Measurements from ENCODE around the gene KRT27. TPM values are rescaled to one million over a fixed set of nuclear protein-coding genes. Genes with fewer than 3 reads are reported as not detected.
A peak's percentile ranks its signal among the peaks of the same experiment; 100 is the strongest.

The KRT27 gene, protein sequence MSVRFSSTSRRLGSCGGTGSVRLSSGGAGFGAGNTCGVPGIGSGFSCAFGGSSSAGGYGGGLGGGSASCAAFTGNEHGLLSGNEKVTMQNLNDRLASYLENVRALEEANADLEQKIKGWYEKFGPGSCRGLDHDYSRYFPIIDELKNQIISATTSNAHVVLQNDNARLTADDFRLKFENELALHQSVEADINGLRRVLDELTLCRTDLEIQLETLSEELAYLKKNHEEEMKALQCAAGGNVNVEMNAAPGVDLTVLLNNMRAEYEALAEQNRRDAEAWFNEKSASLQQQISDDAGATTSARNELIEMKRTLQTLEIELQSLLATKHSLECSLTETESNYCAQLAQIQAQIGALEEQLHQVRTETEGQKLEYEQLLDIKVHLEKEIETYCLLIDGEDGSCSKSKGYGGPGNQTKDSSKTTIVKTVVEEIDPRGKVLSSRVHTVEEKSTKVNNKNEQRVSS
- total RNA-seq (2011; cell fraction: chromatin; rRNA removed; ENCODE audit: low replicate concordance): not detected in 2 replicates
- not detected in 2 replicates for total RNA-seq (2011; cell fraction: nucleolus; rRNA removed)
- total RNA-seq (2011; cell fraction: nucleoplasm; rRNA removed): not detected in 2 replicates
- total RNA-seq (2014; rRNA removed) (not detected in 2 replicates), total RNA-seq (2014; rRNA removed; fragmentation: Illumina TruSeq; extraction: Trizol) (not detected in 2 replicates), total RNA-seq (2015; rRNA removed; fragmentation: Illumina TruSeq; extraction: Trizol) (not detected in 2 replicates), total RNA-seq (2021) (0.11 TPM in 1 of 2 replicates, not detected in the other), polyA plus RNA-seq (2011; rRNA removed) (not detected in 2 replicates), polyA plus RNA-seq (2014; fragmentation: Illumina TruSeq; extraction: Trizol) (not detected in 2 replicates), polyA plus RNA-seq (2014; fragmentation: Nextera tagmentation; extraction: Ambion mirVana) (under 1 TPM in 1 of 2 experiments, not detected in 1; 0.10 TPM), polyA plus RNA-seq (2014; rRNA removed) (not detected in 2 replicates), polyA minus RNA-seq (2011; rRNA and poly(A)+ RNA removed) (not detected in 2 replicates), Bru-seq, nascent RNA (percentile 12 among the genes with signal in this experiment), BruChase-seq, experiment 1, labeled RNA remaining after a 2-hour chase (percentile 12 among the genes with signal in this experiment), BruChase-seq, experiment 2, labeled RNA remaining after a 6-hour chase (not detected)
- not detected in 2 replicates for polyA plus RNA-seq (2011; cell fraction: cytosol; rRNA removed)
- polyA plus RNA-seq (2011; cell fraction: nucleus; rRNA removed): not detected in 2 replicates
- not detected in 2 replicates for polyA plus RNA-seq (2012)
- polyA minus RNA-seq (2011; cell fraction: cytosol; rRNA and poly(A)+ RNA removed): not detected in 2 replicates
- polyA minus RNA-seq (2011; cell fraction: nucleus; rRNA and poly(A)+ RNA removed): not detected in 2 replicates
- long read RNA-seq, experiment 1: 0 reads
- long read RNA-seq, experiment 2: 0 reads
- long read RNA-seq, experiment 3: 0 reads

DNA sequence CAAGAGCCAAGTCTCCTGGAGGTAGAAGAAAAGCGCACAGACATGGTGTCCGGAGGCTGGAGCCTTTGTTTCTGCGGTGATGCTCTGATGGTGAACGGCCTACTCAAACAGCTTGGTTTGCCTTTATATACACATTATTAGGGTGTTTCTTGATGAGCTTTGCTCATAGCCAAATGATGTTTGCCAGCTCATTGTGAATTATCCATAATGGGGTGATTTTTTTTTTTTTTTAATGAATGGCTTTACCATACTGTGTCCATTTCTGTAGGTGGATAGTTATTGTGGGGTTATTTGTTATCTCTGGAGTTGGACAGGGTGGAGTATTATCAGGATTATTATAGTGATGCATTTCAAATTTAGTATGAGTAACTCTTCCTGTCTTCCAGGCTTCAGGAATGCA, at the start of gene KRT27:
TSS of gene KRT27 (minus strand) at position 101 of the 400 bp plus-strand sequence. CDS start at position 44, 57 bp downstream.
- no peaks in the 10 kb centered on the region for H3K9me3 ChIP-seq (replicated peaks; ENCODE audit: control insufficient read depth, insufficient read depth, low read depth, low read length)
- no TSS peak for BruUV-seq (replicated peaks)
- no peak within 1 kb of the TSS for H3K4me2 ChIP-seq (ENCODE audit: insufficient read depth, low read length)
- DNase-seq (ENCODE audit: extremely low read depth in 1 of 4, low spot score in 3 of 4): no peak
- ATAC-seq: no peak
- peak within 1 kb of the TSS; percentile 47; the same call in 1 of the 2 replicates for H2AFZ ChIP-seq (ENCODE audit: low read depth, low read length)
- no peak for FAIRE-seq
- in situ Hi-C loops (cut with MboI) (no loop called here), intact Hi-C loops (cut with micrococcal nuclease) (no loop called here)
- peaks cover 0 to 6% of the 10 kb centered on the region in 2 experiments; a peak in 2 of 5 replicates for H3K27me3 ChIP-seq (ENCODE audit: control insufficient read depth in 2 of 2, insufficient read depth in 2 of 2, low read length in 2 of 2)
- H3K27ac ChIP-seq (ENCODE audit: extremely low read depth, low read depth, low read length): no peak within 1 kb of the TSS
- 47% methylated on average over 4 of the region's 4 CpGs for WGBS (ENCODE audit: insufficient coverage, low coverage, missing lambda C conversion rate)
- no peaks in the 10 kb centered on the region for H3K9me1 ChIP-seq (ENCODE audit: control insufficient read depth, insufficient read depth, low read length)
- no peaks in the 10 kb centered on the region for H3K36me3 ChIP-seq (ENCODE audit: control insufficient read depth, insufficient read depth, low read length)
- H4K20me1 ChIP-seq (replicated peaks; ENCODE audit: control insufficient read depth, insufficient read depth, low read length): no peaks in the 10 kb centered on the region
- no peak within 1 kb of the TSS for H3K9ac ChIP-seq (ENCODE audit: insufficient read depth in 1 of 2, low read depth in 2 of 2, low read length in 2 of 2)
- peaks cover 3 to 8% of the 10 kb centered on the region in 2 experiments; a peak in 1 of 5 replicates for H3K4me1 ChIP-seq (replicated peaks in 1 of 2; ENCODE audit: control insufficient read depth in 2 of 2, insufficient read depth in 2 of 2, low read length in 2 of 2)
- ChIA-PET CTCF (ENCODE audit: low intra/inter-chr PET ratio) (no interaction called here), POLR2A (no interaction called here)
- H3K79me2 ChIP-seq (ENCODE audit: control insufficient read depth, insufficient read depth, low read length): no peaks in the 10 kb centered on the region
- H3K4me3 ChIP-seq: no peak within 1 kb of the TSS
- TF ChIP-seq, protein P1, sequence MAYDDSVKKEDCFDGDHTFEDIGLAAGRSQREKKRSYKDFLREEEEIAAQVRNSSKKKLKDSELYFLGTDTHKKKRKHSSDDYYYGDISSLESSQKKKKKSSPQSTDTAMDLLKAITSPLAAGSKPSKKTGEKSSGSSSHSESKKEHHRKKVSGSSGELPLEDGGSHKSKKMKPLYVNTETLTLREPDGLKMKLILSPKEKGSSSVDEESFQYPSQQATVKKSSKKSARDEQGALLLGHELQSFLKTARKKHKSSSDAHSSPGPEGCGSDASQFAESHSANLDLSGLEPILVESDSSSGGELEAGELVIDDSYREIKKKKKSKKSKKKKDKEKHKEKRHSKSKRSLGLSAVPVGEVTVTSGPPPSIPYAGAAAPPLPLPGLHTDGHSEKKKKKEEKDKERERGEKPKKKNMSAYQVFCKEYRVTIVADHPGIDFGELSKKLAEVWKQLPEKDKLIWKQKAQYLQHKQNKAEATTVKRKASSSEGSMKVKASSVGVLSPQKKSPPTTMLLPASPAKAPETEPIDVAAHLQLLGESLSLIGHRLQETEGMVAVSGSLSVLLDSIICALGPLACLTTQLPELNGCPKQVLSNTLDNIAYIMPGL (CRISPR knock-in tag; IDR thresholded peaks at IDR 0.05): no peak
- TF ChIP-seq TEAD4 (IDR thresholded peaks at IDR 0.05; ENCODE audit: low read length): no peak
- TF ChIP-seq TEAD4 (CRISPR knock-in tag; IDR thresholded peaks at IDR 0.05; ENCODE audit: borderline replicate concordance): no peak
- TF ChIP-seq, protein P2, sequence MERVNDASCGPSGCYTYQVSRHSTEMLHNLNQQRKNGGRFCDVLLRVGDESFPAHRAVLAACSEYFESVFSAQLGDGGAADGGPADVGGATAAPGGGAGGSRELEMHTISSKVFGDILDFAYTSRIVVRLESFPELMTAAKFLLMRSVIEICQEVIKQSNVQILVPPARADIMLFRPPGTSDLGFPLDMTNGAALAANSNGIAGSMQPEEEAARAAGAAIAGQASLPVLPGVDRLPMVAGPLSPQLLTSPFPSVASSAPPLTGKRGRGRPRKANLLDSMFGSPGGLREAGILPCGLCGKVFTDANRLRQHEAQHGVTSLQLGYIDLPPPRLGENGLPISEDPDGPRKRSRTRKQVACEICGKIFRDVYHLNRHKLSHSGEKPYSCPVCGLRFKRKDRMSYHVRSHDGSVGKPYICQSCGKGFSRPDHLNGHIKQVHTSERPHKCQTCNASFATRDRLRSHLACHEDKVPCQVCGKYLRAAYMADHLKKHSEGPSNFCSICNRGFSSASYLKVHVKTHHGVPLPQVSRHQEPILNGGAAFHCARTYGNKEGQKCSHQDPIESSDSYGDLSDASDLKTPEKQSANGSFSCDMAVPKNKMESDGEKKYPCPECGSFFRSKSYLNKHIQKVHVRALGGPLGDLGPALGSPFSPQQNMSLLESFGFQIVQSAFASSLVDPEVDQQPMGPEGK (CRISPR knock-in tag; IDR thresholded peaks at IDR 0.05; ENCODE audit: borderline replicate concordance): no peak
- TF ChIP-seq, protein P3, sequence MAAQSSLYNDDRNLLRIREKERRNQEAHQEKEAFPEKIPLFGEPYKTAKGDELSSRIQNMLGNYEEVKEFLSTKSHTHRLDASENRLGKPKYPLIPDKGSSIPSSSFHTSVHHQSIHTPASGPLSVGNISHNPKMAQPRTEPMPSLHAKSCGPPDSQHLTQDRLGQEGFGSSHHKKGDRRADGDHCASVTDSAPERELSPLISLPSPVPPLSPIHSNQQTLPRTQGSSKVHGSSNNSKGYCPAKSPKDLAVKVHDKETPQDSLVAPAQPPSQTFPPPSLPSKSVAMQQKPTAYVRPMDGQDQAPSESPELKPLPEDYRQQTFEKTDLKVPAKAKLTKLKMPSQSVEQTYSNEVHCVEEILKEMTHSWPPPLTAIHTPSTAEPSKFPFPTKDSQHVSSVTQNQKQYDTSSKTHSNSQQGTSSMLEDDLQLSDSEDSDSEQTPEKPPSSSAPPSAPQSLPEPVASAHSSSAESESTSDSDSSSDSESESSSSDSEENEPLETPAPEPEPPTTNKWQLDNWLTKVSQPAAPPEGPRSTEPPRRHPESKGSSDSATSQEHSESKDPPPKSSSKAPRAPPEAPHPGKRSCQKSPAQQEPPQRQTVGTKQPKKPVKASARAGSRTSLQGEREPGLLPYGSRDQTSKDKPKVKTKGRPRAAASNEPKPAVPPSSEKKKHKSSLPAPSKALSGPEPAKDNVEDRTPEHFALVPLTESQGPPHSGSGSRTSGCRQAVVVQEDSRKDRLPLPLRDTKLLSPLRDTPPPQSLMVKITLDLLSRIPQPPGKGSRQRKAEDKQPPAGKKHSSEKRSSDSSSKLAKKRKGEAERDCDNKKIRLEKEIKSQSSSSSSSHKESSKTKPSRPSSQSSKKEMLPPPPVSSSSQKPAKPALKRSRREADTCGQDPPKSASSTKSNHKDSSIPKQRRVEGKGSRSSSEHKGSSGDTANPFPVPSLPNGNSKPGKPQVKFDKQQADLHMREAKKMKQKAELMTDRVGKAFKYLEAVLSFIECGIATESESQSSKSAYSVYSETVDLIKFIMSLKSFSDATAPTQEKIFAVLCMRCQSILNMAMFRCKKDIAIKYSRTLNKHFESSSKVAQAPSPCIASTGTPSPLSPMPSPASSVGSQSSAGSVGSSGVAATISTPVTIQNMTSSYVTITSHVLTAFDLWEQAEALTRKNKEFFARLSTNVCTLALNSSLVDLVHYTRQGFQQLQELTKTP (IDR thresholded peaks at IDR 0.05; ENCODE audit: low read depth in 1 of 2, partially characterized antibody in 2 of 2): no peak
- TF ChIP-seq STAT5B (CRISPR knock-in tag; IDR thresholded peaks at IDR 0.05): no peak
- TF ChIP-seq PTRF (tag; IDR thresholded peaks at IDR 0.05): no peak
- TF ChIP-seq CEBPG (CRISPR knock-in tag; IDR thresholded peaks at IDR 0.05): no peak
- TF ChIP-seq CEBPG (tag; conservative IDR thresholded peaks at IDR 0.05 in 1 of 2, IDR thresholded peaks at IDR 0.05 in 1 of 2): no peak

All from K562 (cell line).